Erythroblast (primary cell): ENCODE results near the gene EPN3.

Experiments
- GATA1 ChIP-seq: IDR thresholded peaks from 2 replicates; pipeline ENCODE4 v1.6.1; 2011; ENCODE audit warnings: low read depth, mild to moderate bottlenecking, control low read depth, low read length, moderate library complexity
- POLR2A ChIP-seq: IDR thresholded peaks from 2 replicates; pipeline ENCODE4 v1.6.1; 2011; ENCODE audit warnings: mild to moderate bottlenecking, low read length

DNA sequence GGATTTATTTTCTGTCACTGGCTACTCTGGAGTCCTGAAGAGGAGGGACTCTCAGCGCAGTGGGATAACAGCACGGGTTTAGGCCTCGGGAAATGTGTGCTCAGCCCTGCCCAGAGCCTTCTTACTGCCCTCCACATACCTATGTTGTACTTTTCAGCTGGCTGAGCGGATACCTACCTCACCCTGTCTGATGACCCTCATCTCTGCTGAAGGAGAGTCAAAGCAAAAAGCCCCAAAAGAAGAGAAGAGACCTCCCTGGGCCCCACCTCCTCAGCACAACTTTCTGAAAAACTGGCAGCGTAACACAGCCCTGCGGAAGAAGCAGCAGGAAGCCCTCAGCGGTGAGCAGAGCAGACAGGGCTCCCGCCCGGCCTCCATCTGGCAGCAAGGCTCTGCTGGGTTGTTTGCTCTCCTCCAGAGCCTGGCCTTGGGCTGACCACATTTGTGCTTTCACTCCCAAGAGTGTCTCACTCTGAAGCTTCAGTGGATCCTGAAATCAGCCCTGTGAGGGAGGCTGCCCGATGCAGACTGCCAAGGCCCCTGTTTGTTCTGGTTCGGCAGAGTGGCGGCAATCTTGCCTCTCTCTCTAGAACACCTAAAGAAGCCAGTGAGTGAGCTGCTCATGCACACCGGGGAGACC, 14.0 kb upstream of the EPN3 start:
- TF ChIP-seq POLR2A: no peak
- TF ChIP-seq GATA1: no peak
